Stimulated activated naive CD8-positive, alpha-beta T cell treated with anti-CD3 and anti-CD28 coated beads, Interleukin-15, Interleukin-2, amounts not matched to agents 100 U/mL and 50 U/mL, for 24 hours (primary cell): ENCODE data around the gene KCNMA1.

ENCODE experiments used
- ATAC-seq: fragments of 150-1000 bp; cut with Tn5 transposase; one replicate; pipeline ENCODE4 v1.10.0; 2021
- DNase-seq: peaks from one replicate; pipeline ENCODE4 v3.0.0; 2021

Gene KCNMA1

DNA sequence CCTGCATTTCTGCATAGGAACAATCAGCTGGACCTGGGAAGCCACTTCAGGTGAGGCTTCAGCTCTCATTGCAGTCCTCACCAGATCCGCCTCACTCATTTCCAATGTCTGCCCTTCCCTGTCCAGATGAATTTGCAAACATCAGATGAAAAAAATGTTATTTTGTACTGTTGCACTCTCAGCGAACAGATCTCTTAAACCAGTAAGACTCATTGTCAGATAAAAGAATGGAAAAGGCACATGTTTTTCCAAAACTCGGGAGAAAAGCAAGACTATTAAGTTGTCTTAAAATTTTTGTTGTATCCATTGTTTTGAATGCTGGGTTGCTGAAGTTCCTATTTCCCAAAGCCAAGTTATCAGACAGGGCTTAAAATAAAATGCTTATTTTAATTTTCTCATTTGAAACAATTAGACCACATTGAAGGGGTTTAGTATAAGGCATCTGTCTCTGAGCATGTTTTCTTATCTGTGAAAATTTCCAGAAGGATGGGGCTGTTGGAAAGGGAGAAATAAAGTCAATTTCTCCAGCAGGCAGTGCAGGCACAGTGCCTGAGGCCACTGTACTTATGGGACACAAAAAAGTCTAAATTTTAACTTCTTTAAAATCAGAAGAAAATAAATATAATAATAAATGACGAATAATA, 396.8 kb downstream of the KCNMA1 start:
- no peak for ATAC-seq

DNA sequence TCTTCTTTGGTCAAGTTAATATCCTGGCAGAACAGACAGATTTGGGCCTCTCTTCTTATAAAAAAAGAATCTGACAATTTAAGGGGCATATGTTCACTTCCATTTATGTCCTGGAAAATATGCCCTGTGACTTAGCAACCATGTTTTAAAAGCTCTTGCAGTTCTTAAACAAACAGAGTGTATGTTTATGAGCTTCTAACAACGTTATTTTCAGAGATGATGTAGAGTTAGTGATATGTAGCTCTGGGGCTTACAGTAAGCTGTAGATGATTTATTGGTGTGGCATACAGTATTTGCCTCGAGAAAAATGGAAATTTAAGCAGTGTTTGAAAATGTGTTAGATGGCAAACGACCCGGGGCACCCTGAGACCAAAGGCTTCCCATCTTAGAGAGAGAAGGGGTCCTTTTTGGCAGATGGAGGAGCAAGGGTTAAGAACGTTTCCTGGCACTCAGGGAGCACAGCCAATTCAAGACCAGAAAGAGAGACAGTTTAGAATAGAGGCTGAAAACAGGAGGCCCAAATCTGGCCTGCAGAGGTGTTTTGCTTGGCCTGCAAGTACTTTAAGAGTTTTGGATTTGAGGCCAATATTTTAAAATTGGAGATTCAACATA, 397.5 kb downstream of the KCNMA1 start:
- no peak for ATAC-seq
- DNase-seq, result no peak

More for the DNA sequence above, 396.8 kb downstream of the KCNMA1 start:
- no peak for DNase-seq

DNA sequence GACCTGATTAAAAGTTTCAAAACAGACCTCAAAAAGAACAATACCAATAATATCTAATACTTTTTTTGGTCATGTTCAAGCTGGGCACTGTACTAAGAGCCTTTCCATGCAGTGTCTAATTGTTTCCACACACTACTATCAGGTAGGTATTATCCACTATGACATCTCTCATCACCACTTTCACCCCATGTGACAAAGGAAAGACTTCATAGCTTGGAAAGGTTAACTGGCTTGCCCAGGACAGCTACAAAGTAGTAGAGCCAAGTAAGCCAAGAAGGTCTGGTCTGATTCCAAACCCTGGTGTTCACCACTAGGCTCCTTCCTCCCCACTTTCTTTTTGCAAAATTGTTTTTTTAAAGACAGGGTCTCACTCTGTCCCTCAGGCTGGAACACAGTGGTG, 400.5 kb downstream of the KCNMA1 start:
- no peak for DNase-seq
- no peak for ATAC-seq

DNA sequence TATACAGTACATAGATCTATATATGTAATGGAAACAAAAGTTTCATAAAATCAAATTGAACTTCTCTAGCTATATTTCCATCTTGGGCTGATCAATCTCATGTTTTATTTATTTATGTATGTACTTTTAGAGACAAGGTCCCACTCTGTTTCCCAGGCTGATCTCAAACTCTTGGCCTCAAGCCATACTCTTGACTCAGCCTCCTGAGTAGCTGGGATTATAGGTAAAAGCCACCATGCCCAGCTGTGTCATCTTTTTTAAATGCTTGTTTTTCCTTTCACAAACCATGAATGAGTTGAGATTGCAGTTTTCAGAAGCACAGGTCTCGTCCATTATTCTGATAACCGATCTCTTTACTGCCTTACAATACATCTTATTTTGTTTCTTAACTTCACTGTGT, 400.9 kb downstream of the KCNMA1 start:
- DNase-seq, result no peak
- no peak for ATAC-seq

DNA sequence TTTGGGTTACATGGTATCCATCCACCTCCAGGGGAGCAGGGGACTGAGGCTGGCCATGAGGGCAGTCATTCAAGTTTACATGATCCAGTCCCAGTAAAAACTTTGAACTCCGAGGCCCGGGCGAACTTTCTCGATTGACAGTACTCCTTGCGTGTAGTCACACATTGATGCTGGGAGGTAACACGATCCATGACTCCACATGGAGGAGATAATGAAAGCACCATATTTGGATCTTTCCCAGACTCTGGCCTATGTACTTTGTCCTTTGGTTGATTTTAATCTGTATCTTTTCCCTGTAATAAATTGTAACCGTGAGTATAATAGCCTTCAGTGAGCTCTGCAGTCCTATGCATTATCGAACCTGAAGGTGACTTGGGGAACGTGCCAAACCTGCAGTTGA, 401.6 kb downstream of the KCNMA1 start:
- DNase-seq, result no peak
- no peak for ATAC-seq

DNA sequence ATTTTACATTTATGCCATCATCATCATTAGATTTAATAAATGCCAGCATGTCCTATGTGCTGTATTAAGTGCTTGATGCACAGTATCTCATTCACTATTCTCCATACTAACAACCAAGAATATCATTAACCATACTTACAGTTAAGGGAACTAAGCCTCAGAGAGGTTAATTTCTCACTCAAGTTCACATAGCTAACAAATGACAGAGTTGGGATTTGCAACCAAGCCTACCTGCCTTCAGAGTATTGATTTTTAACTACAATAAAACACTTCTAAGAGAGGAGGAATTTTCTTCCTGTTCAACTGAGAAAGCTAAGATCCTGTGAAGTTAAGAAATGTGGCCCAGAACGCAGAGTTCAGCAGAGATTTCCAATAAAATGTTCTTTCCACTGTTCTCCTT, 403.0 kb downstream of the KCNMA1 start:
- no peak for ATAC-seq
- DNase-seq, result no peak

DNA sequence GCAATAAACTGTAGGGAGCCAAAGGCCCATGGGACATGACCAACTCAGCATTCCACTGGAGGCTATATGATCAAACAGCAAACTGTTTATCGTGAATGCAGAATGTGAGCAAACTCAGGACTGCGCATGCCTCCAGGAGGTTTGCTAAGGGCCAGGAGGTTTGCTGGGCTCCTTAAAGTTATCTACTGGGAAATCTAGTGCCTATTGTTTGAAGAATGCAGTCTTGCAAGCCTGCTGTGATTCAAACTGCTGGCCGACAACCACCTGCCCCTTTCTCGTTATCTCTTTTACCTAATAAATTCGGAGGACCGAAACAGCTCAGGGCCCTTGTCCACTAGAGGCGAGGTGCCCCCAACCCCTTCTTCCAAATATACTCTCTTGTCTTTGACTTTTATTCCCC, 404.1 kb downstream of the KCNMA1 start:
- ATAC-seq, result no peak
- DNase-seq, result no peak

DNA sequence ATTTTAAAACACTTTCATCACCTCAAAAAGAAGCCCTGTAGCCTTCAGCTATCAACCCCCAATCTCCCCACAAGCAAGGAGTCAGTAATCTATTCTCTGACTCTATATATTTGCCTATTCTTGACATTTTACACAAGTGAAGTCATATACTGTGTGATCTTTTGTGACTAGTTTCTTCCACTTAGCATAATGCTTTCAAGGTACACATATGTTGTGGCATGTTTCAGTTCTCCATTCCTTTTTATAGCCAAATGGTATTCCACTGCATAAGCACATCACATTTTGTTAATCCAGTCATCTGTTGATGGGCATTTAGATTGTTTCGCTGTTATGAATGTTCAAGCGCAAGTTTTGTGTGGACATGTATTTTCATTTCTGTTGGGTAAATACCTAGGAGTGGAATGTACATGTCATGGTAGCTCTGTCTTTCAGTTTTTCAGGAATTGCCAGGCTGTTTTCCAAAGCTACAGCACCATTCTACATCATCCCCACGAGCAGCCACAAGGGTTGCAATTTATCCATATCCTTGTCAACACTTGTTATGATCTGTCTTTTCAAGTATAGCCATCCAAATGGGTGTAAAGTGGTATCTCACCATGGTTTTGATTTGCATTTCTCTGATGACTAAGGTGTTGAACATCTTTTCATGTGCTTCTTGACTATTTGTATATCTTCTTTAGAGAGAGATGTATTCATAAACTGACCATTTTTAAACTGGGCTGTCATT, 405.6 kb downstream of the KCNMA1 start:
- DNase-seq (no peak), ATAC-seq (no peak)

DNA sequence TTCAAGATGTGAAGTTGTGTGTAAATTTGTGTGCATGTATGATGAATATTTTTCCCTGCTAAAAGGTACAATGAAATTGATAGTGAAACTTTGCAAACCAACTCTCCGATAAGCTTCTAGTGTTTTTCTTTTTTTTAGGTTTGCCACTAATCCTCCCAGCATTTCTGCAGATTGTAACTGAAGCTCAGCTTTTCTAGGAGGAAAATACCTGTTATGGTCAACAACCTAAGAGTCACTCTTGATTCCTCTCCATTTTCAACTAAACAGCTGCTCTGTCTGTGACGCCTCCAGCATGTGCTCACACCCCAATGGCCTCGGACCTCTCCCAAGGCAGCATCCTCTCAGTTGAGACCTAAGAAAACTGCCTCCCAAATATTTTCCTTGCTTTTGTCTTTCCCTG, 406.2 kb downstream of the KCNMA1 start:
- DNase-seq (no peak), ATAC-seq (no peak)

DNA sequence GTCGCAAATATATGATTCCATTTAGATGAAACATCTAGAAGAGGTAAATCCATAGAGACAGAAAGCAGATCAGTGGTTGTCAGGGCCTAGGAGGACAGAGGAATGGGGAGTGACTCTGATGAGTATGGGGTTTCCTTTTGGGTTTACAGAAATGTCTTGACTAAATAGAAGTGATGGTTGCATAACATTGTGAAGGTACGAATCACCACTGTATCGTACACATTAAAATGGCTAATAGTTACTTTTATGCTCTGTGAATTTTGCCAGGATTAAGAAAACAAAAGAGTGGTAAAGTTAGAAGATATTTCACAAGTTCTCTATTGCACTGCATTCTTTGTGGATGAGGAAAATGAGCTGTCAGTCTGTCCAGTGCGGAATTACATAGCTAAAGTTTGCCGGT, 407.4 kb downstream of the KCNMA1 start:
- DNase-seq (no peak), ATAC-seq (no peak)

DNA sequence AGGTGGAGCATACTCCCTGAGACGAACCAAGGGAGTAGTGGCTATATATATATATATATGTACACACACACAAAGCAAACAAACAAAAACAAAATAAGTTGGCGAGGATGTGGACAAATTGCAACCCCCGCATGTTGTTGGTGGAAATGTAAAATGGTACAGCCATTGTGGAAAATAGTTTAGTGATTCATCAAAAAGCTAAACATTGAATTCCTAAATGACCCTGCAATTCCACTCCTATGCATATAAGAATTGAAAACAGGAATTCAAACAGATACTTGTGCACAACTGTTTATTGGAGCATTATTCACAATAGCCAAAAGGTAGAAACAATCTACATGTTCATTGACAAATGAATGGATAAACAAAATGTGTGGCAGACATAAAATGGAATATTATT, 407.9 kb downstream of the KCNMA1 start:
- ATAC-seq, result no peak
- no peak for DNase-seq

DNA sequence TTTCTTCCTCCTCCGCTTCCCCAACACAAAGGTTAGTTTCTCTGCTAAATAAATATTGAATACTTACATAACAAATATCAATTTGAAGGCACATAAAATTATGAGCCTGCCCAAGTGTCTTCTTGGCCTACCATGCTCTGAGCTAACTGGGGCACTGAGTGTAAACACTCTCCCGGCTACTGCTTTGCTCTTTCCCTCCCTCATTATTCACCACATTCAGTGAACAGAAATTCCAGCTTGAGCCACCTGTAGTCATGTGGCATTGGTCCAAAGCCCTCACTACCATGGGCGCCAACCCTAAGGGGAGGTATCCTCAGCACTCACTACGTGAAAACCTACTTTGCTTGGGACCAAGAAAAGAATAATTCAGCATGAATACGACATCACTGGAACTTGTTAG, 409.0 kb downstream of the KCNMA1 start:
- ATAC-seq (no peak), DNase-seq (no peak)

DNA sequence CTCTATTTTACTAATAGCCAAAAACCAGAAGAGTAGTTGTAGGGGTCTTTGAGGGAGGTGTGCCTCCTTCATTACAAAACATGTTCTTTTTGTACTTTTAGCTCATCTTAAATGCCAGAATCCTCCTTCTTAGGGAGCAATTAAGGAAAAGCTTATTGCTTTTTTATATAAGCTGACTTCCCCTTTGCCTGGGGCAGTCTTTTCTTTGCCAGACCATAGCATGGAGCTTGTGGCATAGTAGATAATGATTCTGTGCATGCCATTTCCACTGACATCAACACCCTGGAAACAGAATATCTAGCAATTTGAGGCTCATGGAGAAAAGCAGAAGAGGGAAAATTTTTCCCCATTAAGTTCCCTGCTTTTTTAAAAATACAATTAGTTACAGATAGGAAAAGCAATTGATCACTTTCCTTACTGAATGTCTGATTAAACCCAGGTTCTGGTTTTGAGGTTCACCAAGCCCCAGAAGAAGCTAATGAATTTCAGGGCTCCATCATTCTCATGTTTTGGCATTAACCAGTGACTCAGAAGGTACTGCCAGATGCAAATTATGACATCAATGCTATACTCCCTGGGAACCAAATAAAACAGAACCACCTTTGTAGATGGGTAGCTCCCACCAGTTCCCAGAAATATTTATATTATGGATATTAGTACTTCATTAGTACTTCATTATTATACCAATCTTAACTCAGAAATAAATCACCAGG, 410.6 kb downstream of the KCNMA1 start:
- ATAC-seq (no peak), DNase-seq (no peak)

DNA sequence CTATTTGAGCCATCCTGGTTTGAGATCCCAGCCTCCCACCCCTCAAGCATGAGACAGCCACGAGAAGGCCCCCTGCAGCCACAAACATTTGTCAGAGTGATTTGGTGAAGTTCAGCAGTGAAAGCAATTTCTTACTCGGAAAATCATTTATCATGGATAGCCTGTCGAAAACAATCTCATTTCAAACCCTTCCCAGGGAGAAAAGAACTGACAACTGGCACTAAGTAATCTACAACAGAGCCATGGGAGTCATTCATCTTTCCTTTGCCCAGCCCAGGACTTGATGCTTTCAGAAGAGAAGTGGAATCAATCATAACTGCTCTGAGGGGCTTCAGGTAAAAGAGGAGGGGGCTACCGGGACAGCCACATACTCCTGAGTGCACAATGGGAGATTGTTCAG, 411.2 kb downstream of the KCNMA1 start:
- no peak for DNase-seq
- ATAC-seq, result no peak

DNA sequence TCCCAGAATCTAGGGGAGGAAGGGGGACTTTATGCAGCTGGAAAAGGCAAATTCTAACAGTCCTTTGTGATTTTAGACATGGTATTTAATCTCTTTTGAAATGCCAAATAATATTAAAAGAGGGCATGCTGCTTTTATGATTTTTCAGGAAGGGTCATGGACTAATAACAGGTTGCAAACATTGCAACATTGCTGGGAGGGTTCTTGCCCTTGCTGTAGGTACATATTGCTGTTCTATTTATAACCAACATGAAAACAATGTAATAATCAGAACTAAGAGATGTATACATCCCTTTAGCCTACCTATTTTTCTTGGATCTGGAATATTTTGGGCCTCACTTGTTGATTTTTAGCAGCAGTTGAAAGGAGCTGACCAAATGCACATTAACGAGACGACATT, 411.6 kb downstream of the KCNMA1 start:
- no peak for ATAC-seq
- DNase-seq, result no peak

DNA sequence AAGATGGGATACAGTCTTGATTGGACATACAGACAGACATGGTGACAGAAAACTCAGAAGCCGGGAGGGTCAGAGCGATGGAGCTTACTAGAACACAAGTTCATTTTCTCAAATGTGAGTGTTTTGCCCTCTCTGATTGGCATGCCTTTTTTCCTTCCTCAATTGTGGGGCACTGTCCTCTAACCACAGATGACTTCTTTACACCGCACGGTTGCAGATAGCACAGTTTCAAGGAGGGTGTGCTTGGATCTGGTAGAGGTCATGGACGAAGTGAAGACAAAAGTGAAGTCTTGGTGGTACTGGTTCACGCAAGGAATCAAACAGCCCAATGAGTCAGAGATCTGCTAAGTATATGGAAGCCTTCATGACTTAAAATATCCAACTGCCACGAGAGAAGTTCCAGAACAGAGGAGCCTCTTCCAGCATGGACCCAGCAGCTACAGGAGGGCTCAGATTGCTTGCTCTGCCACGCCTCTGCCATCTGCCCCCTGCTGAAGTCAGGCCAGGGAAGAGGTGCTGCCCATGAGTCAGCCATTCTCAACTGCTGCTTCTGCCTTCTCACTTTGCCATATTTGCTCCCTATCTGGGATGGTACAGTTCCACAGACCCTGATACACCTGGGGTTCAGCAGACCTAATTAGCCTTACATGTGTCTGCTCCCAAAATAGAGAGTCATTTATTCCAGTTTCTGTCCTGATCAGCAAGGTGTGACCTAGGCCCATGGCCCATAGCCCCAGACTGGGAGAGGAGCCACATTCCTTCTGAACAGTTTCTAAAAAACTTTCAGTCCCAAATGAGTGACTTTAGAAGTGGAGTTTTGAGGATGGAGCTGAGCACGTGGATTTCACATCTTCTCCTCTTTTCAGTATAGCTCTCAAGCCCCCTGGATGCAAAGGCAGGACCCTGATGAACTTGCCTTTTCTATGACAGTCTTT, 413.8 kb downstream of the KCNMA1 start:
- DNase-seq (no peak), ATAC-seq (no peak)

DNA sequence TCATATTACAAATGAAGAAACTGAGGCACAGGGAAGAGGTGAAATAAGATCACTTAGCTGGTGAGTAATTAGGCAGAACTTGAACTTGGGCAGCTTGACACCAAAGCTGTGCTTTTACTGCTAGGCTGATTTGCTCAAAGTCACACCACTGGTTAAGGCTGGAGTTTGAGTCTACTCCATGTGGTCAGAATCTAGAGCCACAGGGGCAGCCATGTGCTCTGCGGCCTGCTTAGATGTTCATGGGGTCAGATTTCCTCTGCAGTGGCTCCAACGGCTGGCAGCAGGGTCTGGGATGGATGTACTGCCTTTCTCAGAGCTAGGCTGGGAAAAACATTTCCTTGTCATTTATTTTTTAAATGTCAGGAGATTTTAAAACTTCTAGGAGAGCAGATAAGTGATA, 417.5 kb downstream of the KCNMA1 start:
- DNase-seq (no peak), ATAC-seq (no peak)

DNA sequence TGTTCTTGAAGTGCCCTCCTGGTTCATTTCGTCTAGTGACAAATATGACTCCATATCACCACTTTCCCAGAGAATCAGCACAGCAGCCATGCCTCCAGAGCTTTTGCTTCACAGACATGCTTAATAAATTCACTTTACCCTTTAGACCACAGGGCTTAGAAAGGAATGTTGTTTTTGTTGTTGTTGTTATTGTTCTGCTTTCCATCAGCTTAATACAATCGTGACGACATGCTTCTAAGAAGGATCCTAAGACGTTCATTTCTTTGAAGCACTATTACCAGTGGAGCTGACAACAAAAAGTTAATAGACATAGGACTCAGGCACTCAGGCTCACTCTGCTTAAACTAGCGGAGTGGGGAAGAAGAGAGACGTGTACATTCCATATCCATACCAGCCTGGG, 418.6 kb downstream of the KCNMA1 start:
- no peak for ATAC-seq
- no peak for DNase-seq

DNA sequence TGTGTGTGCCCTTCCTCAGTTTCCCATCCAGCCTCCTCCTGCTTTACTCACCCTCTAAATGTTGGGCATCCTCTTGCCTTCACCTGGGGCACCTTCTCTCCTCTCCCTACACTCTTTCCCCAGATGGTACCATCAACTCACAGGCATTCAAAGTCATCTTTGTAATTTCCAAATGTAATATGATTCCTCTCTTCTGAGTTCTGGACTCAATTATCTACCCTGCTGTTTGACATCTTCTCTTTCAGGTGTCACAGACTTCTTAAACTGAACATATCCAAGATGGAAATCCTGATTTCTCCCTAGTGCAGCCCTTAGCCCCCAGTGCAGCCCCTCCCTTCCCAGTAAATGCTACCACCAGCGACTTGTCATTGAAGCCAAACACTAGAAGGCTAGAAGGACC, 422.8 kb downstream of the KCNMA1 start:
- no peak for ATAC-seq

DNA sequence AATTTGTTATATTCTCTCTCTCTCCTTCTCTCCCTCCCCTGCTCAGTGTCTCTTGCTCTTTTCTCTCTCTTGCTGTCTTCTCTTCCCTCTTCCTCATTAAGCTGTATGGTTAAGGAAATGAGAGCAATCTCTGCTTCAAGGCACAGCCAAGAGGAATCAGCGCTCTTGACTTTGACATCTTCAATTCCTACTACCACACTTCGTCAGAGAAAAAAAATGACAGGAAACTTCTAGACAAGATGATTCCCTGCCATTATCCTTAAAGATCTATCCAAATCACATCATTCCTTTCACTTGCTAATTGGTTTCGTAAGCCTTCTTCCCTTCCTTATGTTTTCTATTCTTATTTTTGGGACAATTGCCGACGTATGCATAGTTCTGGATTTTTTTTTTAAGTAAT, 425.0 kb downstream of the KCNMA1 start:
- no peak for DNase-seq
- no peak for ATAC-seq

More for the DNA sequence above, 422.8 kb downstream of the KCNMA1 start:
- DNase-seq, result no peak

DNA sequence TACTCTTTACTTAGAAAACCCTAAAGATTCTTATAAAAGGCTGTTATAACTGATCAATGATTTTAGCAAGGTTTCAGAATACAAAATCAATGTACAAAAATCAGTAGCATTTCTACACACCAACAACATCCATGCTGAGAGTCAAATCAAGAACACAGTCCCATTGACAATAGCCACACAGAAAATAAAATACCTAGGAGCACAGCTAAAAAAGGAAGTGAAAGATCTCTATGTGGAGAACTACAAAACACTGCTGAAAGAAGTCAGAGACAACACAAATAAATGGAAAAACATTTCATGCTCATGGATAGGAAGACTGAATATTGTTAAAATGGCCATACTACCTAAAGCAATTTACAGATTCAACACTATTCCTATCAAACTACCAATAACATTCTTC, 427.0 kb downstream of the KCNMA1 start:
- ATAC-seq (no peak), DNase-seq (no peak)

DNA sequence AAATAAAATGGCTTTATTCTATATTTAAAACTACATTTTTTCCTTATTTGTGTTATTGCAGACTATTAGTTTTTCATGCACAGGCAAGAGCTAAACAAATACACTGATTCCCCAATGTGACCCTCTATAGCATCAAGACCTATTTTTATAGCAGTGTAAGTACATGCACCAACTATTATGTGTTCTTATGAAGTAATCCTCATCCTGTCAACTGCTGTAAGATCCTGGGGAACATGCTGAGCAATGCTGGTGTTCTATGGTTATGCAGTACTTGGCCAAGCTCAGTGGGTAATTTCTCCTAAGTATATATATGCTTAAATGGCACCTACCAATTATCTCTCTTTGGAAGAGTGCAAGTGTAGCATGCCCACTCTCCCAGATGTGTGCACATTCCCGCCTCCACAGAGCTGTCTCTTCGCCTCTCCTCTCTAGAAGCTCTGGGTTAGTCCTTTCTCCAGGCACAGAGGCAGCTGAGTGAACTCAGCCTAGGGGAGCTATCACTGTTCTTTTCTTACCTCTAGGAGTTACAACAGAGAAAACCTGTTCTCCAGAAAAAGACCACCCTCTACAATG, 428.8 kb downstream of the KCNMA1 start:
- DNase-seq (no peak), ATAC-seq (no peak)
